ENCODE measurements around the gene CHRM3.

- TF ChIP-seq CTCF (IDR thresholded peaks at IDR 0.05) = no peak
- no peak for TF ChIP-seq POLR2A (IDR thresholded peaks at IDR 0.05)
Measured at GRCh38 chr1:239434181-239434580, 47.8 kb downstream of the CHRM3 start.

Data from testis (tissue), 2 donors.